Upper lobe of left lung (tissue), 4 donors: ENCODE measurements around the gene COX10.

ENCODE experiments used
- EP300 ChIP-seq, 4 donors: sonication (generic); formaldehyde crosslinking; IDR thresholded peaks; one replicate each; pipeline ENCODE4 v1.5.1; 2017; ENCODE audit warnings: antibody characterized with exemption in 4 of 4, control low read depth in 2 of 4
- TF ChIP-seq, protein P1 (sequence below), 6 experiments: fragments of 450-650 bp in 4 of 6; fragments of 200-600 bp in 2 of 6; sonication (generic) in 2 of 6; IDR thresholded peaks; one replicate each; pipeline ENCODE4 v1.5.1; 2016 to 2019; ENCODE audit warnings: antibody characterized with exemption in 6 of 6

DNA sequence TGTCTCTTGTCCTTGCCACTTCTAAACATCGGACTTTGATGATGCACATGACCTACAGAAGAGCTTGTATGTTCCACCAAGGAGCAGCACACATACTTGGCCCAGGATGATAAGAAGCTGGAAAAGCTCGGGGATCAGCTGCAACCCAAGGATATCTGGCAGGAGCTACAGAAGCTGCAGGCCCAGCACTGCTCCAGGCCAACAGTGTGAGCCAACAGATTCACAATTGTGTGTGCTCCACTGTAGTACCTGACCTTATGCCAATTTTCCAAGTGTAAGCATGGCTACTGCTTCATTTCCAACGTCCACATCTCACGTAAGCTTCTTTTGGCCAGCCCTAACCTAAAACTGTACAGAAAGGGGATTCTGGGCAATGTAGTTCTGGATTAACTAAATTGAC lies 83.4 kb downstream of the COX10 start:
- TF ChIP-seq, protein P1, sequence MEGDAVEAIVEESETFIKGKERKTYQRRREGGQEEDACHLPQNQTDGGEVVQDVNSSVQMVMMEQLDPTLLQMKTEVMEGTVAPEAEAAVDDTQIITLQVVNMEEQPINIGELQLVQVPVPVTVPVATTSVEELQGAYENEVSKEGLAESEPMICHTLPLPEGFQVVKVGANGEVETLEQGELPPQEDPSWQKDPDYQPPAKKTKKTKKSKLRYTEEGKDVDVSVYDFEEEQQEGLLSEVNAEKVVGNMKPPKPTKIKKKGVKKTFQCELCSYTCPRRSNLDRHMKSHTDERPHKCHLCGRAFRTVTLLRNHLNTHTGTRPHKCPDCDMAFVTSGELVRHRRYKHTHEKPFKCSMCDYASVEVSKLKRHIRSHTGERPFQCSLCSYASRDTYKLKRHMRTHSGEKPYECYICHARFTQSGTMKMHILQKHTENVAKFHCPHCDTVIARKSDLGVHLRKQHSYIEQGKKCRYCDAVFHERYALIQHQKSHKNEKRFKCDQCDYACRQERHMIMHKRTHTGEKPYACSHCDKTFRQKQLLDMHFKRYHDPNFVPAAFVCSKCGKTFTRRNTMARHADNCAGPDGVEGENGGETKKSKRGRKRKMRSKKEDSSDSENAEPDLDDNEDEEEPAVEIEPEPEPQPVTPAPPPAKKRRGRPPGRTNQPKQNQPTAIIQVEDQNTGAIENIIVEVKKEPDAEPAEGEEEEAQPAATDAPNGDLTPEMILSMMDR (IDR thresholded peaks at IDR 0.05): no peak
- TF ChIP-seq EP300 (IDR thresholded peaks at IDR 0.05): no peak
